H1 (cell line): ENCODE data around the gene BRMS1. TPM values are rescaled to one million over a fixed set of nuclear protein-coding genes. Genes with fewer than 3 reads are reported as not detected.

Experiments
- ATF2 ChIP-seq: IDR thresholded peaks from 2 replicates; pipeline ENCODE4 v1.6.1; 2012; ENCODE audit warnings: low read length, inconsistent platforms
- CTCF ChIP-seq, 3 experiments: IDR thresholded peaks; 1 replicate in 2 of 3; 2 replicates in 1 of 3; pipeline versions ENCODE4 v1.5.1 to v1.6.1; 2011; ENCODE audit warnings: low read length in 3 of 3, mild to moderate bottlenecking in 3 of 3, inconsistent platforms in 2 of 3, low read depth in 1 of 3, moderate library complexity in 1 of 3; ENCODE audit not compliant: insufficient read depth in 1 of 3; ENCODE audit errors: control extremely low read depth in 1 of 3
- EZH2 ChIP-seq: fragments of 200-600 bp; sonication (generic); IDR thresholded peaks from 2 replicates; pipeline ENCODE4 v1.7.1; 2012; ENCODE audit warnings: low read depth, mild to moderate bottlenecking, moderate library complexity, low read length, inconsistent platforms; ENCODE audit not compliant: severe bottlenecking
- HDAC2 ChIP-seq, 2 experiments: fragments of 300-600 bp in 1 of 2; sonication (generic) in 1 of 2; IDR thresholded peaks; 2 replicates each; pipeline ENCODE4 v1.6.1; 2011 to 2012; ENCODE audit warnings: low read depth in 2 of 2, low read length in 2 of 2, mild to moderate bottlenecking in 2 of 2, moderate library complexity in 2 of 2, borderline replicate concordance in 1 of 2, inconsistent platforms in 1 of 2
- KDM5A ChIP-seq: fragments of 200-600 bp; IDR thresholded peaks from 2 replicates; pipeline ENCODE4 v1.7.1; 2012; ENCODE audit warnings: mild to moderate bottlenecking, low read length, inconsistent platforms, mixed read lengths
- RBBP5 ChIP-seq: IDR thresholded peaks from 2 replicates; pipeline ENCODE4 v1.7.1; 2012; ENCODE audit warnings: low read depth, mild to moderate bottlenecking, inconsistent platforms, low read length, moderate library complexity, borderline replicate concordance
- RNF2 ChIP-seq: fragments of 200-900, 300-1000 bp; sonication (generic); IDR thresholded peaks from 2 replicates; pipeline ENCODE4 v1.7.1; 2016; ENCODE audit warnings: borderline replicate concordance, low read depth, mild to moderate bottlenecking, antibody characterized with exemption, low read length; ENCODE audit not compliant: poor library complexity, severe bottlenecking; ENCODE audit errors: missing control alignments
- TCF12 ChIP-seq: IDR thresholded peaks from 2 replicates; pipeline ENCODE4 v1.6.1; 2011; ENCODE audit warnings: low read depth, mild to moderate bottlenecking, low read length
- USF2 ChIP-seq: IDR thresholded peaks from 2 replicates; pipeline ENCODE4 v1.6.1; 2011; ENCODE audit warnings: low read length, improper control_type of control experiment
- YY1 ChIP-seq: IDR thresholded peaks from 2 replicates; pipeline ENCODE4 v1.6.1; 2011; ENCODE audit warnings: low read depth, mild to moderate bottlenecking, low read length
- polyA plus RNA-seq, 7 experiments: library from polyadenylated mRNA; depleted of rRNA in 3 of 7; stranded (reverse) in 5 of 7; unstranded in 2 of 7; fragments of >200 nt in 5 of 7; fragments of 200-250 nt in 2 of 7; gene quantifications; 1 replicate in 5 of 7; 2 replicates in 1 of 7; 4 replicates in 1 of 7; pipeline versions ENCODE4 v1.2.1 to v1.2.3, GENCODE V29; 2011 to 2013; ENCODE audit warnings: missing spikeins in 2 of 7, mixed read lengths in 2 of 7
- total RNA-seq: library from RNA; stranded (reverse); fragmentation: NEBNext Ultra II Directional; extraction: Animal tissue kit (Norgen Biotek cat#: 25700); gene quantifications from 2 replicates; pipeline ENCODE4 v1.2.1, GENCODE V29; 2021
- TF ChIP-seq, protein P1 (sequence below): IDR thresholded peaks from 2 replicates; pipeline ENCODE4 v1.6.1; 2011; ENCODE audit warnings: low read depth, mild to moderate bottlenecking, low read length; ENCODE audit not compliant: insufficient read depth

The BRMS1 gene
- total and polyA plus RNA-seq, 2 of the 8 experiments (the other 6 are each of a cell fraction or from before 2014, with no cell fraction given): 39.2 to 46.1 TPM

- TF ChIP-seq HDAC2 (IDR thresholded peaks at IDR 0.05; ENCODE audit: borderline replicate concordance in 1 of 2, low read depth in 2 of 2, low read length in 2 of 2) (no peak), USF2 (peak; percentile 65), YY1 (peak; percentile 38), RBBP5 (0 out of 2 replicates have a peak, but pooled peaks have one; percentile 53), TCF12 (0 out of 2 replicates have a peak, but pooled peaks have one; percentile 27), KDM5A (no peak), ATF2 (peak; percentile 74; the same call in 1 of the 2 replicates), RNF2 (no peak), CTCF (IDR thresholded peaks at IDR 0.05; ENCODE audit: control extremely low read depth in 1 of 3, insufficient read depth in 1 of 3, low read depth in 1 of 3, low read length in 3 of 3) (peak; percentile 95 to 98 (median 97)), EZH2 (peak; percentile 21)
- TF ChIP-seq, protein P1, sequence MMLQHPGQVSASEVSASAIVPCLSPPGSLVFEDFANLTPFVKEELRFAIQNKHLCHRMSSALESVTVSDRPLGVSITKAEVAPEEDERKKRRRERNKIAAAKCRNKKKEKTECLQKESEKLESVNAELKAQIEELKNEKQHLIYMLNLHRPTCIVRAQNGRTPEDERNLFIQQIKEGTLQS: peak; percentile 49; the same call in 1 of the 2 replicates
Measured at GRCh38 chr11:66328302-66329144, 16.4 kb downstream of the BRMS1 start (continued).
